ENCODE data around the gene SURF6.

Gene SURF6

DNA sequence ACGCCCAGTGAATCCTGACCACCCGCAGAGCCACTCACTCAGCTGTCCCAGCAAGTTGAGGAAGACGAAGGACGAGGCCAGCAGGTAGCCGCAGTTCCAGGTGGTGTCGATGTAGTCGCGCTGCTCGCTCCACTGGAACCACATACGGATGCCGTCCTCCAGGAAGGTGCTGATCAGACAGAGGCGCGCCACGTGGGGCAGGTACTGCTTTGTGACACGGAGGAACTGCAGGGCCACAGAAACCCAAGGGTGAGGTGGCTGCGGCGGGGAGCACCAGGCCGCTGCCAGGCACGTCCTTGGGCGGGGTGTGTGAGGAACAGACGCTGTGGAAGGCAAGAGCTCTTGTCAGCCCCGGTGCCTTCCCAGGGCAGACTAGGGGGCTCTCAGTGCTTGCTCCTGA, 31.2 kb upstream of the SURF6 start:
- no peak for DNase-seq

GRCh38 chr9:133366435-133366834, 30.4 kb upstream of the SURF6 start:
- DNase-seq, result no peak

- DNase-seq, result no peak
Observed at GRCh38 chr9:133362359-133363044, 26.5 kb upstream of the SURF6 start.

DNA sequence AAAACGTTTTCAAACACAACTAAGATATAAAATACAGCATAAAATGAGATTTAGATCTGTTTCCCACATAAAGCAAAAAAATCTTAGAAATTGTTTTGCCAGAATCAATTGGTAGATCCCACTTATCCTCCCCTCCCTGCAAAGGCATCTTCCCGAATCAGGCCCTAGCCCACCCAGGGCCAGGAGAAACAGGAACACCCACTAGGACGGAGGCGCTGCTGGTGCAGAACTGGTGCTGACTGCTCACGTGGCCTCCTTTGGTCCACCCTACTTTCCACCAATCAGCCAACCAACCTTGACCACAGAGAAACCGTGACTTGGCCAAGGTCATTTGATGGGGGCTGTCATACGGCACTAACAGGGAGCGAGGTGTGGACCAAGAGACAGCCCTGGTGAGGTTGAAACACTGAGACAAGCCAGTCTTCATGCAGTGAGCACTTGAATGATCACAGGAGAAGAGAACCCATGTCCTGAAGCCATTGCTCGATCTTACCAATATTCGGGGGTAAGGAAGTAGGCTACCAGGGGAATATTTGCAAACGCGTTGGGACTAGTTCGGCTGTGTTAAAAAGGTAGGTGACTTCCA, 25.6 kb upstream of the SURF6 start:
- DNase-seq, result no peak

GRCh38 chr9:133360400-133361393, 24.7 kb upstream of the SURF6 start:
- DNase-seq, result no peak

DNA sequence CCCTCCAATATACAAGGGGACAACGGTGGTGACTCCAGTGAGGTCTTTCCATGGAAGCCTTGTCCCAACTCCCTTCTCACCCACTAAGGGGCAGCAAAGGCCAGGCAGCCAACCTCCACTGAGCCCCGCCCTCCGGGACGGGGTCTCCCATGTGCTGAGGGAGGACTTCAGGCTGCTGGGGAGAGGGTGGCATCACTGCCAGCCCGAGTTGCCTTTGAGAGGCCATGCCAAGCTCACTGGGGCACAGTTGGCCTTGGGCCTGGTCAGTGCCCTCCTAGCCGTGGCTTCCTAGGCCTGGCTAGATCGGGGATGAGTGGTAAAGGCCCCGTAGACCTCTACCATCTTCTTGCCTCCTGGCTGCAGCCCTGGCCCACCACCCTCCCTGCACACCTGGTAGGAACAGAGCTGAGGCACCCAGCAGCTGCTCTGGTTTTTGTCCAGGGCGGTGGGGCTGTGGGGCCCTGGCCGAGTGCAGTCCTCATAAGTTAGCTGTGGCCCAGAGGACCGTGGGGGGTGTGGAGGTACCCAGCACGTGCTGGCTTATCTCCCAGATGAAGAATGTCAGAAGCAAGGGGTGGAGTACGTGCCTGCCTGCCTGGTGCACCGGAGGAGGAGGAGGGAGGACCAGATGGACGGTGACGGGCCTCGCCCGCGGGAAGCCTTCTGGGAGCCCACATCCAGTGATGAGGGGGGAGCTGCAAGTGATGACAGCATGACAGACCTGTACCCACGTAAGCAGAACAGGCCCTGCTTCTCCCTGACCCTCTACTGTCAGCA, 23.6 kb upstream of the SURF6 start:
- DNase-seq, result no peak

DNA sequence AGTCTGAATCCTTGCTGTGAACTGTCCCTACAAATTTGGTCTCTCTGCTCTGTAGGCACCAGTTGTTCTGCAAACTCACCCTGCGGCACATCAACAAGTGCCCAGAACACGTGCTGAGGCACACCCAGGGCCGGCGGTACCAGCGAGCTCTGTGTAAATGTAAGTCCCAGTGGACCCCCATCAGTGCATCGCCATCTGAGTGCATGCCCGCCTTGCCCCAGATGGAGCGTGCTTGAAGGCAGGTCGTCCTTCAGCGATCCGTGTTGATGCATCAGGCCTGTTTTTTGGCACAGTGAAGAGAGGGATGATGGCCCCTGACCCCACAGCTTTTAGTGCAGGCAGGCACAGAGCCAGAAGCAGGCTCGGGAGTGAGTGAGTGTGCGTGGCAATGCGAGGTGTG, 21.7 kb upstream of the SURF6 start:
- no peak for DNase-seq

DNA sequence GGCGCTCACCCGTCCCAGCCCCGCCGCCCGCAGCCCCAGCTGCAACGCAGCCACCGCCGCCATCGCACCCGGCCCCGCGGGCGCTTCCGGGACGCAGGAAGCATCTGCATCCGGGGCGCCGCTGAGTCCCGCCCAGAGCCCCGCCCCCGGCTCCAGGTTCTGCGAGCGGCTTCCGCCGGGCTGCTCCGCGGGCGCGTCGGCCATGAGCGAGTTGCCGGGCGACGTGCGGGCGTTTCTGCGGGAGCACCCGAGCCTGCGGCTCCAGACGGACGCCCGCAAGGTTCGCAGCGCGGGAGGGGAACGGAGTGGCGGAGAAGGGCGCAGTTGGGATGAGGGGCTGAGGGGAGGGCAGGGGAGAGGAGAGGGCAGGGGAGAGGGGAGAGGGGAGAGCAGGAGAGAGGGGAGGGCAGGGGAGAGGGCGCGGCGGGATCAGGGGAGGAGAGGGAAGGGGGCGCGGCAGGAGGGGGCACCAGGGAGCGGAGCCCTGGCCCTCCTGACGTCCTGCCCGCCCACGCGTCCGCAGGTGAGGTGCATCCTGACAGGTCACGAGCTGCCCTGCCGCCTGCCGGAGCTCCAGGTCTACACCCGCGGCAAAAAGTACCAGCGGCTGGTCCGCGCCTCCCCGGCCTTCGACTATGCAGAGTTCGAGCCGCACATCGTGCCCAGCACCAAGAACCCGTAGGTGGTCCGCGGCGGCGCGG, 20.6 kb upstream of the SURF6 start, which contains the start of the genes SURF1 and SURF2:
Gene SURF1, minus strand, starts transcription at position 97 of the 701 bp plus-strand sequence. Its CDS starts 34 bp downstream, at position 63.
Gene SURF2, plus strand, starts transcription at position 160 of the 701 bp plus-strand sequence. Its CDS starts 43 bp downstream, at position 203.
- peak in 1 of 2 experiments; percentile 65 for DNase-seq

DNA sequence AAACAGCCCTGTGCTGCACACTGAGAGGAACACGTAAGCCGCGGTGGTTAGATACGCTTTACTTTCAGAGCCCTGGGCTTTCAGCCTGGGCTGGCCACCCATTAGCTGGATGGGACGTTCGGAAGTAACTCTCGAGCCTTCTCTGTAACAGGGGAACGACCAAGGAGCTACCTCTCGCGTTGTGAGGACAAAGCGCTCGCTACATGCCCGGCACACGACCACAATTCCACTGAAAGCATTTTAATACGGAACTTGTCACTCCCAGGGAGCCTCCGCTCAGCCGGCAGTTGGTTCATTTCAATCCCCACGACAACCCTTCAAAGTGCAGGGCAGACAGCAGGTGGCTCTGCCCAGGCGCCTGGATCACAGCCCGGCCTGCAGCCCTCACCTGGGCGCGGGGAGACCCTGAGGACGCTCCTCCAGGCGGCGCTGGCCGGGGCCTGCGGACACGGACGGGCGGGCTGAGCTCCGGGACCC, 19.9 kb upstream of the SURF6 start:
- DNase-seq, result no peak

GRCh38 chr9:133354766-133355165, 18.8 kb upstream of the SURF6 start:
- DNase-seq, result no peak

GRCh38 chr9:133353548-133353947, 17.6 kb upstream of the SURF6 start:
- DNase-seq, result no peak

- no peak for DNase-seq
Observed at GRCh38 chr9:133352635-133353340, 16.8 kb upstream of the SURF6 start.

- DNase-seq, result no peak
Observed at GRCh38 chr9:133351908-133352634, 16.1 kb upstream of the SURF6 start.

GRCh38 chr9:133351526-133351907, 15.5 kb upstream of the SURF6 start:
- DNase-seq, result no peak

GRCh38 chr9:133349965-133350616, 14.1 kb upstream of the SURF6 start:
- DNase-seq, result no peak

DNA sequence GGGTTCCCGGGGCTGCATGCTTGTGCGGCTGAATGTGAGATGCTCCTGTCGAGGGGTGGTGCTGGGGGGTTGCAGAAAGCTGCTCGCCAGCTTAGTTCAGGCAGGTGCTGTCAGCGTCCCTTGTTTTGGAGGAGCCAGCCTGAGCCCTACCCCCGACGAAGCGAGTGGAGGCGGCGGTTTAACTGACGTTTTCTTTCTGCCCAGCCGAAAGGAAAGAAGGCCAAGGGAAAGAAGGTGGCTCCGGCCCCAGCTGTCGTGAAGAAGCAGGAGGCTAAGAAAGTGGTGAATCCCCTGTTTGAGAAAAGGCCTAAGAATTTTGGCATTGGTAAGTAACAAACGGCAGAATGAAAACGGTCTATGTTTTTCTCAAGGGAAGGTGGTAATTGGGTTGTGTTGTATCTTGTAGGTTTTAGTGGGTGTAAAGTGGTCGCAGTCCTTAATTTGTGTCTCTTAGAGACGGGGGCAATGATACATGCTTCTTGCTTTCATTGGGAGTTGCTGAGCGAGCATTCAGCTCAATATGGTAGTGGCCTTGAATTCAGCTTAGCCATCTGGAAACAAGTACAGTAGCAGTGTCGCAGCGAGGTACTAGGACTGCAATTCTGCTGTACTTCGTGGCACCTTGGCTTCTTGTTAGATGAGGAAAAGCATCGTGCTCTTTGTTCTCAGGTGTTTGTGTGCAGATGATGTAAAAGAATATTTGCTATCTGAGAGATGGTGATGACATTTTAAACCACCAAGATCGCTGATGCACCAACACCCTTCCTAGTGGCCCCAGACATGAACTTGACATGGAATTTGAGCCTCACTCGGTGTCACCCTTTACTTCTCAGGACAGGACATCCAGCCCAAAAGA, 13.0 kb upstream of the SURF6 start:
- no peak for DNase-seq

DNA sequence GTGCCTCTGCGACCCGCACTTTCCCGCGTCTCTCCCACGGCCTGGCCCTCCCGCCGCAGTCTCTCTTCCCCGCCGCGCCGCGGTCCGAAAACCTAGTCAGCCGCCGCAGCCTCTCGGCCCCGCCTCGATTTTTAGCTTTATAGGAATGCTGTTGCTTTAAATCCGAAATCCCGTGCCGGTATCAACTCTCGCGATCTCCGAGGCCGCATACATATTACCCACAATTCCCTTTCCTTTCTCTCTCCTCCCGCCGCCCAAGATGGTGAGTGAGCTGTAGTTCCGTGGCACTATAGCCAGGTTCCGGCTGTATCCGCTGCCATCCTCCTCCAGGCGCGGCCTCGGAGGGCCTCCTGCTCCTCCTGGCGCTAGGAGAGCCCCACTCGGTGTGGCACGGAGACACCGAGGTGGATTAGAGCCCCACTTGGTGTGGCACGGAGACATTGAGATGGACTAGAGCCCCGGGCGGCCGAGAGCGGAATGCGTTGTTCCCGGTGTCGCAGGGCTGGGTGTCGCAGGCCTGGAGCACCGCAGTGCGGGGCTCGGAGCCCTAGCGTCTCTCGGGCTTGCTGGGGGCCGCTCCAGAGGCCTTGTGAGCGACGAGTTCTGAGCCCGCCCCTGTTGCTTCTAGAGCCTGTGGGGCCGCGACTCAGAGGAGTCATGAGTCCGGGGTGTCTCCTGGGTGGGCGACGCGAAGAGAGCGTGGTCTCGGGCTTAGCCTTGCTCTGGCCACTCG, 12.2 kb upstream of the SURF6 start, which contains the start of the genes MED22 and RPL7A:
Gene MED22, minus strand, starts transcription at position 147 of the 733 bp plus-strand sequence. CDS start 1,469 bp downstream, outside the sequence.
Gene RPL7A, plus strand, starts transcription at position 234 of the 733 bp plus-strand sequence. Its CDS starts 26 bp downstream, at position 260.
- DNase-seq, result peak; percentile 78 to 88

GRCh38 chr9:133347515-133347984, 11.6 kb upstream of the SURF6 start:
- no peak for DNase-seq
